Measurements from ENCODE around the gene ATG13.

DNA sequence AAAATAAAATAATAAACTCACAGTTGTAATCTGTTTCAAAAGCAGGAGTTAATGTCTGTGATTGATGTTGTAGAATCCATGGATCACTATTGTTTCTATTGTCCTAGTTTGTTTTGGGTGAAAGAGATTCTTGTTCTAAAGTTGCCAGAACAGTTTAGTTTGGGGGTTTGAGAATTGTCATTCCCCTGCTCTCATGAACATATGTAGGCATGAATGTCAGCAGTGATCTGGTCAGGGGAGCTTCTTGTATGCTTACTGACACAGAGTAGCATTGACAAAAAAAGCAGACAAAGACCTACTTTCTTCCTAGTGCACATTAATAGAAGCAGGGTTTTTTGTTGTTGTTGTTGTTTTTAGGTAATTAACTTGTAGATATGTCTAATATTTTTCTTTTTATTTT is 44.5 kb downstream of the ATG13 start:
- TF ChIP-seq, protein P1, sequence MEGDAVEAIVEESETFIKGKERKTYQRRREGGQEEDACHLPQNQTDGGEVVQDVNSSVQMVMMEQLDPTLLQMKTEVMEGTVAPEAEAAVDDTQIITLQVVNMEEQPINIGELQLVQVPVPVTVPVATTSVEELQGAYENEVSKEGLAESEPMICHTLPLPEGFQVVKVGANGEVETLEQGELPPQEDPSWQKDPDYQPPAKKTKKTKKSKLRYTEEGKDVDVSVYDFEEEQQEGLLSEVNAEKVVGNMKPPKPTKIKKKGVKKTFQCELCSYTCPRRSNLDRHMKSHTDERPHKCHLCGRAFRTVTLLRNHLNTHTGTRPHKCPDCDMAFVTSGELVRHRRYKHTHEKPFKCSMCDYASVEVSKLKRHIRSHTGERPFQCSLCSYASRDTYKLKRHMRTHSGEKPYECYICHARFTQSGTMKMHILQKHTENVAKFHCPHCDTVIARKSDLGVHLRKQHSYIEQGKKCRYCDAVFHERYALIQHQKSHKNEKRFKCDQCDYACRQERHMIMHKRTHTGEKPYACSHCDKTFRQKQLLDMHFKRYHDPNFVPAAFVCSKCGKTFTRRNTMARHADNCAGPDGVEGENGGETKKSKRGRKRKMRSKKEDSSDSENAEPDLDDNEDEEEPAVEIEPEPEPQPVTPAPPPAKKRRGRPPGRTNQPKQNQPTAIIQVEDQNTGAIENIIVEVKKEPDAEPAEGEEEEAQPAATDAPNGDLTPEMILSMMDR (IDR thresholded peaks at IDR 0.05): no peak
- TF ChIP-seq POLR2A (IDR thresholded peaks at IDR 0.05): no peak

All from lower leg skin (tissue), 3 donors.